Occipital lobe (tissue), 2 donors: Measurements from ENCODE around the gene CD99L2. TPM values are rescaled to one million over a fixed set of nuclear protein-coding genes. Genes with fewer than 3 reads are reported as not detected.

Experiments
- DNase-seq: peaks from one replicate; lab custom pipeline; 2025; lab: John Stamatoyannopoulos, UW
- total RNA-seq: library from RNA; depleted of rRNA; stranded (reverse); fragments of >200 nt; gene quantifications from one replicate; pipeline ENCODE4 v1.2.3, GENCODE V29; 2014

Gene CD99L2
- total RNA-seq, result 27.0 TPM

- DNase-seq, result peak; percentile 82
Observed at GRCh38 chrX:150898343-150899190, at the start of gene CD99L2. Gene CD99L2 (minus strand): TSS chrX:150898668. CDS start chrX:150898588, 80 bp downstream.

GRCh38 chrX:150944233-150944632 is 45.8 kb upstream of the CD99L2 start:
- no peak for DNase-seq

- no peak for DNase-seq
Observed at GRCh38 chrX:150942942-150943594, 44.6 kb upstream of the CD99L2 start.

- DNase-seq, result no peak
Observed at GRCh38 chrX:150941580-150941979, 43.1 kb upstream of the CD99L2 start.

GRCh38 chrX:150940844-150941495 is 42.5 kb upstream of the CD99L2 start:
- DNase-seq, result no peak

GRCh38 chrX:150936556-150936955 is 38.1 kb upstream of the CD99L2 start:
- DNase-seq, result no peak

- no peak for DNase-seq
Observed at GRCh38 chrX:150935467-150935866, 37.0 kb upstream of the CD99L2 start.

GRCh38 chrX:150934453-150934852 is 36.0 kb upstream of the CD99L2 start:
- no peak for DNase-seq

- DNase-seq, result no peak
Observed at GRCh38 chrX:150933945-150934350, 35.5 kb upstream of the CD99L2 start.

GRCh38 chrX:150929058-150929457 is 30.6 kb upstream of the CD99L2 start:
- no peak for DNase-seq

GRCh38 chrX:150926791-150927190 is 28.3 kb upstream of the CD99L2 start:
- no peak for DNase-seq

- no peak for DNase-seq
Observed at GRCh38 chrX:150926304-150926703, 27.8 kb upstream of the CD99L2 start.

GRCh38 chrX:150919401-150919800 is 20.9 kb upstream of the CD99L2 start:
- no peak for DNase-seq

GRCh38 chrX:150913511-150913910 is 15.0 kb upstream of the CD99L2 start:
- DNase-seq, result no peak

GRCh38 chrX:150907474-150907873 is 9.0 kb upstream of the CD99L2 start:
- no peak for DNase-seq

- DNase-seq, result no peak
Observed at GRCh38 chrX:150906694-150907093, 8.2 kb upstream of the CD99L2 start.

- DNase-seq, result no peak
Observed at GRCh38 chrX:150905293-150905692, 6.8 kb upstream of the CD99L2 start.

GRCh38 chrX:150903110-150903508 is 4.6 kb upstream of the CD99L2 start:
- DNase-seq, result no peak

GRCh38 chrX:150902434-150903109 is 4.1 kb upstream of the CD99L2 start:
- DNase-seq, result no peak

GRCh38 chrX:150899191-150899757 is 806 bp upstream of the CD99L2 start:
- peak; percentile 11 for DNase-seq
